ENCODE measurements around the gene ZNF575.

GRCh38 chr19:43519436-43520088 lies 13.4 kb upstream of the ZNF575 start:
- no peak for TF ChIP-seq GATA2 (IDR thresholded peaks at IDR 0.05; ENCODE audit: low read depth, low read length)
- TF ChIP-seq GATA3 (IDR thresholded peaks at IDR 0.05; ENCODE audit: low read depth, low read length), result no peak
